ENCODE measurements around the gene PANX2. TPM values are rescaled to one million over a fixed set of nuclear protein-coding genes. Genes with fewer than 3 reads are reported as not detected.
A peak's percentile ranks its signal among the peaks of the same experiment; 100 is the strongest.
"Not testable (repeated sequence)": the region's sequence is repeated elsewhere in the genome, so short reads cannot be mapped to it uniquely, and the experiment has no call there.

The PANX2 gene
- total RNA-seq, 1 donor from 2014 or later: 2.5 TPM

GRCh38 chr22:50202130-50202666, 31.7 kb downstream of the PANX2 start:
- peaks cover 32% of the 10 kb centered on the region for H3K4me1 ChIP-seq
- ATAC-seq (no peak), DNase-seq (no peak)
- H3K27ac ChIP-seq: no peak overlapping the region
- no peaks in the 10 kb centered on the region for H3K9me3 ChIP-seq
- peaks cover 50% of the 10 kb centered on the region for H3K36me3 ChIP-seq
- no peaks in the 10 kb centered on the region for H3K27me3 ChIP-seq (ENCODE audit: low read depth)
- peak overlapping the region; percentile 77 for H3K4me3 ChIP-seq
- intact Hi-C loops (cut with DNase I): no loop called here
- TF ChIP-seq, protein P1, sequence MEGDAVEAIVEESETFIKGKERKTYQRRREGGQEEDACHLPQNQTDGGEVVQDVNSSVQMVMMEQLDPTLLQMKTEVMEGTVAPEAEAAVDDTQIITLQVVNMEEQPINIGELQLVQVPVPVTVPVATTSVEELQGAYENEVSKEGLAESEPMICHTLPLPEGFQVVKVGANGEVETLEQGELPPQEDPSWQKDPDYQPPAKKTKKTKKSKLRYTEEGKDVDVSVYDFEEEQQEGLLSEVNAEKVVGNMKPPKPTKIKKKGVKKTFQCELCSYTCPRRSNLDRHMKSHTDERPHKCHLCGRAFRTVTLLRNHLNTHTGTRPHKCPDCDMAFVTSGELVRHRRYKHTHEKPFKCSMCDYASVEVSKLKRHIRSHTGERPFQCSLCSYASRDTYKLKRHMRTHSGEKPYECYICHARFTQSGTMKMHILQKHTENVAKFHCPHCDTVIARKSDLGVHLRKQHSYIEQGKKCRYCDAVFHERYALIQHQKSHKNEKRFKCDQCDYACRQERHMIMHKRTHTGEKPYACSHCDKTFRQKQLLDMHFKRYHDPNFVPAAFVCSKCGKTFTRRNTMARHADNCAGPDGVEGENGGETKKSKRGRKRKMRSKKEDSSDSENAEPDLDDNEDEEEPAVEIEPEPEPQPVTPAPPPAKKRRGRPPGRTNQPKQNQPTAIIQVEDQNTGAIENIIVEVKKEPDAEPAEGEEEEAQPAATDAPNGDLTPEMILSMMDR (IDR thresholded peaks at IDR 0.05): no peak

DNA sequence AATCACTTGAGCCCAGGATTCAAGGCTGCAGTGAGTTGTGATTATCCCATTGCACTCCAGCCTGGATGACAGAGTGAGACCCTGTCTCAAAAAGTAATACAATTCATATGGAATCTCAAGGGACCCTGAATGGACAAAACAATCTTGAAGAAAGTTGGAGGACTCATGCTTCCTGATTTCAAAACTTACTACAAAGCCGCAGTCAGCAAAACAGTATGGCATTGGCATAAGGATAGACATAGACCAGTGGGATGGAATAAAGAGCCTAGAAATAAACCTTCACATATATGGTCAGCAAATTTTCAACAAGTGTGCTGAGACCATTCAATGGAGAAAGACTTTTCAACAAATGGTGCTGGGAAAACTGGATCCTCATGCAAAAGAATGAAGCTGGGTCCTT, 32.8 kb downstream of the PANX2 start:
- intact Hi-C loops (cut with DNase I): no loop called here
- Histone ChIP-seq H3K4me3 (no peak overlapping the region), H3K27ac (no peak overlapping the region), H3K27me3 (ENCODE audit: low read depth) (no peaks in the 10 kb centered on the region), H3K4me1 (peaks cover 36% of the 10 kb centered on the region), H3K9me3 (no peaks in the 10 kb centered on the region), H3K36me3 (peaks cover 50% of the 10 kb centered on the region)
- DNase-seq (no peak), ATAC-seq (no peak)
- TF ChIP-seq, protein P1 (IDR thresholded peaks at IDR 0.05): no peak

DNA sequence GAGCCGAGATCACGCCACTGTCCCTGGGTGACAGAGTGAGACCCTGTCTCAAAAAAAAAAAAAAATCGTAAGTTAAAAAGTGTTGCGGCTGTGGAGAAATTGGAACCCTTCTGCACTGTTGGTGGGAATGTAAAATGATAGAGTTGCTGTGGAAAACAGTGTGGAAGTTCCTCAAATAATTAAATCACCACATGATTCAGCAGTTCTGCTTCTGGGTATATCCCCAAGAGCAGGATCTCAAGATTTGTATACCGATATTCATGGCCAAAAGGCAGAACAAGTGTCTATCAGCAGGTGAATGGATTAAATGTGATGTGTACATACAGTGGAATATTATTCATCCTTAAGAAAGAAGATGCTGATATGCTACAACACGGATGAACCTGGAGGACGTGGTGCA, 34.0 kb downstream of the PANX2 start:
- DNase-seq: no peak
- Histone ChIP-seq H3K4me1 (peaks cover 33% of the 10 kb centered on the region), H3K9me3 (no peaks in the 10 kb centered on the region), H3K36me3 (peaks cover 58% of the 10 kb centered on the region), H3K27me3 (ENCODE audit: low read depth) (no peaks in the 10 kb centered on the region), H3K27ac (no peak overlapping the region), H3K4me3 (no peak overlapping the region)
- TF ChIP-seq, protein P1 (IDR thresholded peaks at IDR 0.05): no peak
- no peak for ATAC-seq
- intact Hi-C loops (cut with DNase I): no loop called here

DNA sequence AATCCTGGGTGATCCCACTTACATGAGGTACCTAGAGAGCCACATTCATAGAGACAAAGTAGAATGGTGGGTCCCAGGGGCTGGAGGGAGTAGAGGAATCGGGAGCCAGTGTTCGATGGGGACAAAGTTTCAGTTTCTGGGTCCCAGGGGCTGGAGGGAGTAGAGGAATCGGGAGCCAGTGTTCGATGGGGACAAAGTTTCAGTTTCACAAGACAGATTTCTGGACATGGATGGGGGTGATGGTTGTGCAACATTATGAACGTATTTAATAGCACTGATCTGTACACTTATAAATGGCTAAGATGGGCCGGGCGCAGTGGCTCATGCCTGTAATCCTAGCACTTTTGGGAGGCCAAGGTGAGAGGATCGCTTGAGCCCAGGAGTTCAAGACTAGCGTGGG, 34.5 kb downstream of the PANX2 start:
- intact Hi-C loops (cut with DNase I); H3K27me3 ChIP-seq (ENCODE audit: low read depth); H3K4me3 ChIP-seq; DNase-seq; H3K27ac ChIP-seq; ATAC-seq; H3K9me3 ChIP-seq: not testable (repeated sequence)
- Histone ChIP-seq H3K4me1 (peaks cover 28% of the 10 kb centered on the region), H3K36me3 (peaks cover 61% of the 10 kb centered on the region)

- ATAC-seq: no peak
Observed at GRCh38 chr22:50205781-50206569, 35.4 kb downstream of the PANX2 start.

More at GRCh38 chr22:50205781-50206569, 35.4 kb downstream of the PANX2 start:
- no peak overlapping the region for H3K27ac ChIP-seq
- DNase-seq: peak; percentile 32
- H3K9me3 ChIP-seq: no peaks in the 10 kb centered on the region
- H3K4me3 ChIP-seq: no peak overlapping the region
- H3K36me3 ChIP-seq: peaks cover 71% of the 10 kb centered on the region
- peaks cover 26% of the 10 kb centered on the region for H3K4me1 ChIP-seq
- TF ChIP-seq, protein P1 (IDR thresholded peaks at IDR 0.05): no peak
- no peaks in the 10 kb centered on the region for H3K27me3 ChIP-seq (ENCODE audit: low read depth)
- intact Hi-C loops (cut with DNase I): no loop called here
